ENCODE results near the gene PRKCZ. TPM values are rescaled to one million over a fixed set of nuclear protein-coding genes. Genes with fewer than 3 reads are reported as not detected.

Gene PRKCZ
- total and polyA plus RNA-seq, 2 of the 4 experiments (the other 2 are of a cell fraction) = 2.0 to 3.5 TPM

DNA sequence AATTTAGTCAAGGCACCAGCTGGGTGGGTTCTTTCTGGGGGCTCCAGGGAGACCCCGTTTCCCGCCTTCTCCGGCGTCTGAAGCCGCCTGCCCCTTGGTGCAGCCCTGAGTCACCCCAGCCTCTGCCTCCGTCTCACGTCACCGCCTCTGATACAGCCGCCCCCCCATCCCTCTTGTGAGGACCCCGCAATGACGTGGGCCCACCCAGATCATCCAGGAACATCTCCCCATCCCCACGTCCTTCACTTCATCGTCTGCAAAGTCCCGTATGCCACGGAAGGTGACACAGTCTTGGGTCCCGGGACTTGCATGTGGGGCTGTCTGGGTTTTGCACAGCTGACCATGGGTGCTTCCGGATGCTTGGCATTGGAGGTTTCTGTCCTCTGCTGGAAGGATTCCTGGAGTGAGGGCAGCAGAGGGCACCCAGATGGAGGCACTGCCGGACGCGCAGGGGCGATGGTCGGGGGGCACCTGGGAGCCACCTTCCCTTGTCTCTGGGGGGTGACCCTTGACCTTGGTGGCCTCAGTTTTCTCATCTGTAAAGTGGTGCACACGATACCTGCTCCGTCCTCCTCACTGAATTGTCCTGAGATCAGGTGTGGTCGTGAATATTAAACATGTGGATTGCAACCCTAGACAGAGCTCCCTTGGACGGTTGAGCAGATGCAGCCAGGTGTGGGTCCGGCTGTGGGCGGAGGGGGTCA, 58.8 kb downstream of the PRKCZ start (continued):
- TF ChIP-seq RAD21 (IDR thresholded peaks at IDR 0.05; ENCODE audit: low read length) = no peak

DNA sequence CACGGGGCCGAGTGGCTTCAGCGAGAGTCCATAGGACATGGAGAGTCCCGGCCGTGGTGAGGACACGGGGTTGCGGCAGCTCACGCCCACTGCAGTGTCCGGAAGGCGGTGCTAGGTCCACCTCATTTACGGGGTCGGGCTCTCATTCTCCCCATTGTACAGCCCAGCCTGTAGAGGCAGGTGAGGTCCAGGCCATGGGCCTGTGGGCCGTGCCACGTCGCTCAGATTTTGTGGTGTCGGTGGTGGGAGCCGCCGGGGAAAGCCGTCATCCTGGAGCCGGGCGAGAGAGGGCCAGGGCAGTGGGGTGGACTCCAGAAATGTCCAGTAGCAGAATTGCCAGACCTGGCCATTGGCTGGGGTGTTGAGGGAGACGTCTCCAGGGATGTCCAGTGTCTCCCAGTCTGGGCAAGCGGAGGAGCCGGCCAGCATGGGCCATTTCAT, 59.4 kb downstream of the PRKCZ start:
- Histone ChIP-seq H3K14ac (replicated peaks; ENCODE audit: low read depth, low read length) (no peak overlapping the region), H4K5ac (ENCODE audit: low read depth, low read length) (no peak overlapping the region), H2AK5ac (ENCODE audit: low read depth, low read length) (no peak overlapping the region), H2AFZ (replicated peaks; ENCODE audit: low read length, poor library complexity) (no peak overlapping the region), H3K4me3 (ENCODE audit: insufficient read depth, low read depth, low read length) (no peak overlapping the region), H4K91ac (ENCODE audit: insufficient read depth, low read depth, low read length) (no peak overlapping the region), H3K23ac (ENCODE audit: low read depth, low read length) (no peak overlapping the region), H3K27me3 (ENCODE audit: control insufficient read depth, insufficient read depth, low read length) (peaks cover 11% of the 10 kb centered on the region; the same call in 1 of the 2 replicates), H2BK15ac (ENCODE audit: low read depth, low read length) (no peak overlapping the region), H3K9me3 (ENCODE audit: control insufficient read depth, insufficient read depth, low read length) (no peaks in the 10 kb centered on the region), H2BK20ac (ENCODE audit: low read depth, low read length) (no peak overlapping the region), H3K27ac (ENCODE audit: insufficient read depth, low read length) (no peak overlapping the region), H3K79me1 (ENCODE audit: low read depth in 1 of 2, low read length in 2 of 2) (no peaks in the 10 kb centered on the region), H2BK120ac (ENCODE audit: low read depth, low read length) (no peak overlapping the region), H4K8ac (ENCODE audit: low read depth in 2 of 2, low read length in 2 of 2) (no peak overlapping the region), H3K4ac (ENCODE audit: low read depth, low read length) (no peak overlapping the region), H3K9me1 (ENCODE audit: insufficient read depth, low read length) (no peaks in the 10 kb centered on the region), H2AK9ac (replicated peaks; ENCODE audit: low read depth, low read length, poor library complexity) (no peak overlapping the region), H3K18ac (ENCODE audit: low read depth, low read length) (no peak overlapping the region), H4K20me1 (ENCODE audit: insufficient read depth, low read length) (peaks cover 3% of the 10 kb centered on the region; the same call in 1 of the 2 replicates), H3K9ac (ENCODE audit: low read depth, low read length) (no peak overlapping the region), H3K4me2 (ENCODE audit: low read depth, low read length) (no peak overlapping the region), H3K4me1 (ENCODE audit: control insufficient read depth, insufficient read depth, low read length) (no peaks in the 10 kb centered on the region), H3K36me3 (ENCODE audit: control insufficient read depth, insufficient read depth, low read length) (no peaks in the 10 kb centered on the region), H3K56ac (ENCODE audit: extremely low read depth, insufficient read depth, low read length) (no peak overlapping the region), H2BK5ac (ENCODE audit: low read depth, low read length, poor library complexity, severe bottlenecking) (no peak overlapping the region)
- in situ Hi-C loops (cut with MboI; ENCODE audit: low sequenced_read_pairs) = no loop called here
- WGBS, 2 experiments (ENCODE audit: extremely low coverage in 2 of 2, insufficient read length in 1 of 2) = 53% methylated on average over 6 of the region's 24 CpGs; no CpG with 5 or more reads in 1 of the 2 experiments
- intact Hi-C loops (cut with micrococcal nuclease) = no loop called here
- BruUV-seq (replicated peaks) = no TSS peak
- ChIA-PET POLR2A (ENCODE audit: unreplicated experiment) (no interaction called here), CTCF (no interaction called here)
- TF ChIP-seq RCOR1 (IDR thresholded peaks at IDR 0.05; ENCODE audit: insufficient replicate concordance, low read length) (no peak), CHD1 (IDR thresholded peaks at IDR 0.05; ENCODE audit: low read depth, low read length) (no peak), RAD21 (IDR thresholded peaks at IDR 0.05; ENCODE audit: low read length) (no peak), MAZ (IDR thresholded peaks at IDR 0.05; ENCODE audit: borderline replicate concordance, low read depth, low read length) (no peak), RFX5 (IDR thresholded peaks at IDR 0.05; ENCODE audit: low read depth, low read length) (no peak), POLR2A (IDR thresholded peaks at IDR 0.05; ENCODE audit: low read depth, low read length) (no peak), SMC3 (IDR thresholded peaks at IDR 0.05; ENCODE audit: low read depth, low read length) (no peak), FOS (IDR thresholded peaks at IDR 0.05; ENCODE audit: low read depth, low read length) (no peak), NFE2L2 (IDR thresholded peaks at IDR 0.05; ENCODE audit: low read depth, low read length) (no peak), CEBPB (IDR thresholded peaks at IDR 0.05; ENCODE audit: low read depth, low read length) (no peak), BHLHE40 (IDR thresholded peaks at IDR 0.05; ENCODE audit: low read depth, low read length) (no peak)
- TF ChIP-seq, protein P1, sequence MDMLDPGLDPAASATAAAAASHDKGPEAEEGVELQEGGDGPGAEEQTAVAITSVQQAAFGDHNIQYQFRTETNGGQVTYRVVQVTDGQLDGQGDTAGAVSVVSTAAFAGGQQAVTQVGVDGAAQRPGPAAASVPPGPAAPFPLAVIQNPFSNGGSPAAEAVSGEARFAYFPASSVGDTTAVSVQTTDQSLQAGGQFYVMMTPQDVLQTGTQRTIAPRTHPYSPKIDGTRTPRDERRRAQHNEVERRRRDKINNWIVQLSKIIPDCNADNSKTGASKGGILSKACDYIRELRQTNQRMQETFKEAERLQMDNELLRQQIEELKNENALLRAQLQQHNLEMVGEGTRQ (IDR thresholded peaks at IDR 0.05; ENCODE audit: low read depth, low read length) = no peak
- TF ChIP-seq, protein P2, sequence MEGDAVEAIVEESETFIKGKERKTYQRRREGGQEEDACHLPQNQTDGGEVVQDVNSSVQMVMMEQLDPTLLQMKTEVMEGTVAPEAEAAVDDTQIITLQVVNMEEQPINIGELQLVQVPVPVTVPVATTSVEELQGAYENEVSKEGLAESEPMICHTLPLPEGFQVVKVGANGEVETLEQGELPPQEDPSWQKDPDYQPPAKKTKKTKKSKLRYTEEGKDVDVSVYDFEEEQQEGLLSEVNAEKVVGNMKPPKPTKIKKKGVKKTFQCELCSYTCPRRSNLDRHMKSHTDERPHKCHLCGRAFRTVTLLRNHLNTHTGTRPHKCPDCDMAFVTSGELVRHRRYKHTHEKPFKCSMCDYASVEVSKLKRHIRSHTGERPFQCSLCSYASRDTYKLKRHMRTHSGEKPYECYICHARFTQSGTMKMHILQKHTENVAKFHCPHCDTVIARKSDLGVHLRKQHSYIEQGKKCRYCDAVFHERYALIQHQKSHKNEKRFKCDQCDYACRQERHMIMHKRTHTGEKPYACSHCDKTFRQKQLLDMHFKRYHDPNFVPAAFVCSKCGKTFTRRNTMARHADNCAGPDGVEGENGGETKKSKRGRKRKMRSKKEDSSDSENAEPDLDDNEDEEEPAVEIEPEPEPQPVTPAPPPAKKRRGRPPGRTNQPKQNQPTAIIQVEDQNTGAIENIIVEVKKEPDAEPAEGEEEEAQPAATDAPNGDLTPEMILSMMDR (conservative IDR thresholded peaks at IDR 0.05; ENCODE audit: low read depth, low read length) = no peak
- DNase-seq = no peak
- ATAC-seq (ENCODE audit: low read depth) = no peak
- dilution Hi-C loops (cut with HindIII; ENCODE audit: low sequenced_read_pairs, unreplicated experiment) = no loop called here
